C4-2B (cell line): ENCODE data around the gene GLRX.

Source experiments
- H3K27ac ChIP-seq: fragments of 450-650 bp; 2 replicates; pipeline ENCODE4 v1.5.1; 2017
- CTCF ChIP-seq: fragments of 450-650 bp; conservative IDR thresholded peaks from 2 replicates; pipeline ENCODE4 v1.5.1; 2017; ENCODE audit warnings: mild to moderate bottlenecking
- ZFX ChIP-seq: fragments of 450-650 bp; IDR thresholded peaks from 2 replicates; pipeline ENCODE4 v1.6.1; 2017

The GLRX gene

DNA sequence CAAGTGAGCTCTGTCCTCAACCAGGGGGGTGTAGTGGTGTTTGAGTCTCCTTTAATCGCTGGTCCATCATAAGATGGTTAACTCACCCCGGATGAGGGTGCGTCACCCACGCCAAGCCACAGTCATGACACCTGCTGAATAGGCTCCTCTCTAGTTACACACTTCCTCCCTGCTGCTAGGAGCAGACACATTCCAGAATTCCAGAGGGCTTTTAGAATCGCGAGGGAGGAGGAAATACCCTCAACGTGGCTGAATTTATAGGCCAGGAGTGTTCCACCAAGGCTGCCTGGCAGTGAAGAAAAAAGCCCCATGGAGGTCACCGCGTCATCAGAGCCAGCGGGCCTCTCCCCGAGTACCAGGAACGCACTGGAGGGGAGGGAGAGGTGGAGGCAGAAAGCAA lies 5.1 kb downstream of the GLRX start:
- TF ChIP-seq ZFX (no peak), CTCF (no peak)
- H3K27ac ChIP-seq: no peak overlapping the region

DNA sequence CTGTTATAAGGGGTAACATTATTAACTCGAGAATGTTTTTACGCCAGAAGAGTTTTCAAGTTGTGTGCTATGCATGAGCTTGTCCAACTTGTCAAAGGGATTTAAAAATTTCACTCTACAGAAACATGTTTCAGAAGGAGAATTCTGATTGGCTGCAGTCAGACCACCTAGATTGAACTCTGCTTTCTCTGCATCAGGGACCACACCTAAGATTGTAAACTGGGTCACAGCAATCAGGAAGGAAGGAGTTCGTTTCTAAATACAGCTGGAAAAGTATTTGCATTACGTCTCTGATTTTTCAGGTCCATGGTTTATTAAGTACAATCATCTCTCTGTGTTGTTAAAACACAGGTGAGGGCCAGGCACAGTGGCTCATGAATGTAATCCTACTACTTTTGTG lies 5.8 kb downstream of the GLRX start:
- H3K27ac ChIP-seq: no peak overlapping the region
- TF ChIP-seq CTCF (no peak), ZFX (no peak)

DNA sequence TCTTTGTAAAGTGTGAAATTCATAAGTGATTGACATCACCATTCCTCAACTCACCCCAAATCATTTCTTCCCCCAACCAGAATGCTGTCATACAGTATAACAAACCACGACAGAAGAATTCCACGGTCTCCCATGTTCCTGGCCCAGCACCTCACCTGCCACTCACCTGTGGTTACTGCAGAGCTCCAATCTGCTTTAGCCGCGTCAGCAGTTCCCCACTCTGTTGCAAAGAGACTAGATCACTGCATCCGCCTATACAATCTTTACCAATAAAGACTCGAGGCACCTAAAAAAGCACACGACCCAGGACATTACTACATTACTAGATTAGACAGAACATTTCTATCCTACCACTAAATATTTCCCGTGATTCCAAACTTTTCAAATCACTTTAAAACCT lies 6.2 kb downstream of the GLRX start:
- no peak for TF ChIP-seq ZFX
- no peak for TF ChIP-seq CTCF
- no peak overlapping the region for H3K27ac ChIP-seq

GRCh38 chr5:95815155-95815729 lies 7.3 kb downstream of the GLRX start:
- H3K27ac ChIP-seq: no peak overlapping the region
- TF ChIP-seq ZFX (no peak), CTCF (no peak)

- H3K27ac ChIP-seq: 0 out of 2 replicates have a peak overlapping the region, but pooled peaks have one; percentile 2
These were observed 9.5 kb downstream of the GLRX start for GRCh38 chr5:95813035-95813434.

DNA sequence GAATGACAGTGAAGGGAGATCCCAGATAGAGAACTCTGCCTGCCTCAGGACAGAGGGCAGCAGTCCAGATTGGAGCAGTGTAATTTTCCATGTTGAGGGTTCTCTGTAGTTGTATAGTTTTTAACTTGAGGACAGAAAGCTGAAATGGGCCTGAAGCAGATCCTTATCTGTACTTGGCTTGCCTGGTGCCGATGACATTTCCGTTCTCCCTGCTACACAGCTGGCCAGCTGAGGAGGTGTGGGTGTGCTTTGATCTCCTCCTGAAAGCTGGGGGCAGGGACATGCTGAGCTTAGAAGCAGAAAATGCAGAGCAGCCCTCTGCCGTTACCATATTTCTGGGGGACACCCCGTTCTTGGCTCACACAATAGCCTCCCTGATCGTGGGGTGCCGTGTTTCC lies 10.5 kb downstream of the GLRX start:
- H3K27ac ChIP-seq: peak overlapping the region; percentile 72
- TF ChIP-seq ZFX (no peak), CTCF (no peak)

DNA sequence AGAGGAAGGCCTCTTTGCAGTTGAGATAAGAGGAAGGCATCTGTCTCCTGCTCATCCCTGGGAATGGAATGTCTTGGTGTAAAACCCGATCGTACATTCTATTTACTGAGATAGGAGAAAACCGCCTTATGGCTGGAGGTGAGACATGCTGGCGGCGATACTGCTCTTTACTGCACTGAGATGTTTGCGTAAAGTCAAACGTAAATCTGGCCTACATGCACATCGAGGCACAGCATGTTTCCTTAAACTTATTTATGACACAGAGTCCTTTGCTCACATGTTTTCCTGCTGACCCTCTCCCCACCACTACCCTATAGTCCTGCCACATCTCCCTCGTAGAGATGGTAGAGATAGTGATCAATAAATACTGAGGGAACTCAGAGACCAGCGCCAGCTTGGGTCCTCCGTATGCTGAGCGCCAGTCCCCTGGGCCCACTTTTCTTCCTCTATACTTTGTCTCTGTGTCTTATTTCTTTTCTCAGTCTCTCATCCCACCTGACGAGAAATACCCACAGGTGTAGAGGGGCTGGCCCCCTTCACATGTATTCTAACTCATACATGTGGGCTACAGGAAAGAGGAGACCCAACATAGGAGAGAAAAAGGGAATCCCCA lies 11.0 kb downstream of the GLRX start:
- peak overlapping the region; percentile 72 for H3K27ac ChIP-seq
- peak; percentile 32; the same call in 1 of the 2 replicates for TF ChIP-seq ZFX

GRCh38 chr5:95811126-95811423 lies 11.5 kb downstream of the GLRX start:
- H3K27ac ChIP-seq: peak overlapping the region; percentile 72

DNA sequence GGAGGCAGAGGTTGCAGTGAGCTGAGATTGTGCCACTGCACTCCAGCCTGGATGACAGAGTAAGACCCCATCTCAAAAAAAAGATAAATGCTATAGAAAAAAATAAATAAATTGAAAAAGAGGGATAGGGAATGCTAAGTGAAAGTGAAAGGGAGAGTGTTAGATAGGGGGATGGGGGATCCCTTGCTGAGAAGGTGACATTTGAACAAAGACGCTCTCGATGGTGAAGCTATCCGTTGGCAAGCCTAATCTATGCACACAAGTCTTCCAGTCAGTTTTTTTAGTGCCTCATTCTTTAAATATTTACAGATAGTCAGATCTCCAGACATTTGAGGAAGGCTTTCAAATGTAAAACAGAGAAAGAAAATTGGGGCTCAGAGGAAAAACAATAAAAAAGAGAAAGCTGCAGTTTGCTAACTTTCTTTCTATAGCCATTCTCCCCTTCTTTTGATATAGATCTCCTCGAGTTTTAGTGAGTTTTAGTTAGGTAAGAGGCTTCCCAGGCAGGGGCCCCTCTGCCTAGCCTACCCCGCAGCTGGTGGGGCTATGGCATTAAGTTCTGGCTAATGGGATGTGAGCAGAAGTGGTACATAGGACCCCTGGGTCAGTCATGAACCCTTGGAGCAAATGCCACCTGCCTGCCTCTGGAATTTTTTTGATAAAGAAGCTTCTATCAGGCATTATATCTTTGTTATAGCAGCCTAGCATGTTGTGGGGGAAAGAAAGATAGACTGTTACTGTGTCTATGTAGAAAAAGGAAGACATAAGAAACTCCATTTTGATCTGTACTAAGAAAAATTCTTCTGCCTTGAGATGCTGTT lies 12.0 kb downstream of the GLRX start:
- peak overlapping the region; percentile 72 for H3K27ac ChIP-seq
- TF ChIP-seq ZFX (no peak), CTCF (no peak)
